NCI-H1417 treated with DMSO at 0.1 percent for 48 hours (cell line): ENCODE results near the gene SPPL2A.
"Not testable (repeated sequence)": the region's sequence is repeated elsewhere in the genome, so short reads cannot be mapped to it uniquely, and the experiment has no call there.

Experiments used
- DNase-seq: peaks from one replicate; lab custom pipeline; 2025; lab: John Stamatoyannopoulos, UW

The SPPL2A gene

GRCh38 chr15:50773389-50773788 is 7.9 kb upstream of the SPPL2A start:
- DNase-seq, result no peak

- DNase-seq, result no peak
Observed at GRCh38 chr15:50767332-50767861, 1.9 kb upstream of the SPPL2A start.

GRCh38 chr15:50764461-50765194 is 878 bp downstream of the SPPL2A start:
- DNase-seq, result no peak

GRCh38 chr15:50758712-50759205 is 6.7 kb downstream of the SPPL2A start:
- DNase-seq, result no peak

- DNase-seq, result no peak
Observed at GRCh38 chr15:50753463-50753862, 12.0 kb downstream of the SPPL2A start.

- no peak for DNase-seq
Observed at GRCh38 chr15:50751394-50751793, 14.1 kb downstream of the SPPL2A start.

- DNase-seq, result no peak
Observed at GRCh38 chr15:50750227-50750705, 15.2 kb downstream of the SPPL2A start.

- no peak for DNase-seq
Observed at GRCh38 chr15:50747523-50747922, 18.0 kb downstream of the SPPL2A start.

GRCh38 chr15:50744601-50745000 is 20.9 kb downstream of the SPPL2A start:
- no peak for DNase-seq

GRCh38 chr15:50740955-50741354 is 24.6 kb downstream of the SPPL2A start:
- DNase-seq, result no peak

- no peak for DNase-seq
Observed at GRCh38 chr15:50736823-50737222, 28.7 kb downstream of the SPPL2A start.

GRCh38 chr15:50735156-50735555 is 30.4 kb downstream of the SPPL2A start:
- no peak for DNase-seq

GRCh38 chr15:50726315-50726714 is 39.2 kb downstream of the SPPL2A start:
- no peak for DNase-seq

- no peak for DNase-seq
Observed at GRCh38 chr15:50718700-50719125, 46.8 kb downstream of the SPPL2A start.

- no peak for DNase-seq
Observed at GRCh38 chr15:50712018-50712417, 53.5 kb downstream of the SPPL2A start.

- no peak for DNase-seq
Observed at GRCh38 chr15:50710585-50710984, 54.9 kb downstream of the SPPL2A start.

GRCh38 chr15:50707878-50708427 is 57.6 kb downstream of the SPPL2A start:
- DNase-seq, result no peak

- DNase-seq, result no peak
Observed at GRCh38 chr15:50702762-50703334, 62.7 kb downstream of the SPPL2A start.

GRCh38 chr15:50698101-50698500 is 67.4 kb downstream of the SPPL2A start:
- no peak for DNase-seq

- DNase-seq, result no peak
Observed at GRCh38 chr15:50697109-50697797, 68.3 kb downstream of the SPPL2A start.

- DNase-seq, result not testable (repeated sequence)
Observed at GRCh38 chr15:50694634-50695165, 70.8 kb downstream of the SPPL2A start.

GRCh38 chr15:50687302-50687902 is 78.1 kb downstream of the SPPL2A start:
- DNase-seq, result no peak
